Superior temporal gyrus (tissue), 1 donor: ENCODE data around the gene SPATA16.
"Not testable (repeated sequence)": the region's sequence is repeated elsewhere in the genome, so short reads cannot be mapped to it uniquely, and the experiment has no call there.

ENCODE experiments used
- DNase-seq: peaks from one replicate; pipeline ENCODE4 v3.0.0-alpha.2; 2016; ENCODE audit errors: extremely low spot score

The SPATA16 gene

DNA sequence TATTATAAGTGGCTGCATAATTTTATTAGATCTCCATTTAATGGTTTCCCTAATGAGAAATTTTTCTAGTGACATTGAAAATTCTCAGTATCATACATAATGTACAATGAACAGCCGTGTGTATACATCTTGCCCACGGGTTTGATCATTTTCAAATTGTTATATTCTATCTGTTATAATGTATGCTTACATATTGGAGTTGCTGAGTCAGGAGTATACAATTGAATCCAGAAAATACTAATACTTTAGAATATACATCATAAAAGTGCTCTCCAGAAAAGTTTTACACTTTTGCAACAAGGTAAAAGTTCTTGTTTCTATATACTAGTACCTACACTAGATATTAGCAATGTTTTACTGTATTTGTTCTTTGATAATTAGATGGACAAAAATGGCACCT, 82.8 kb downstream of the SPATA16 start:
- DNase-seq = no peak

DNA sequence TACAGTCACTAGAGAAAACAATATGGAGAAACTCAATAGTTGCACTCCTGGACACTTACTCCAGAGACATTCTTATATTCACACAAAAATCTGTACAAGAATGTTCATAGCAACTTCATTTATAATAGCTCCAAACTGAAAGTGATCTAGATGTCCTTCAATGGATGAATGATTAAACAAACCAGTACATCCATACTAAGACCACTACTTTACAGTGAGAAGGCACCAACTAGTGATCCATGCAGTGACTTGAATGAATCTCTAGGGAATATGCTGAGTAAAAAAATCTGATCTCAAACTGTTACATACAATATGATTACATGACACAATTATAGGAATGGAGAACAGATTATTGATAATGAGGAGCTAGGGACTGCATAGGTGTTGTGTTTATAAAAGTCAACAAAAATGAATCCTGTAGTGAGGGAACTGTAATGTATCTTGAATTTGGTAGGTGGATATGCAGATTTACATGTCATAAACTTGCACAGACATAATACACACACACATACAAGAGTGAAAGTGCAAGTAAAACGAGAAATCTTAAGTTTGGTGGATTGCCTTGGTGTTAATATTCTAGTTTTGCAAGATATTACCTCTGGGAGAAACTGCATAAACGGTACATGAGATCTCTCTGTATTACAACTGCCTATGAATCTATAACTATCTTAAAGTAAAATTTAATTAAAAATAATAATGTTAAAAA, 85.7 kb downstream of the SPATA16 start:
- no peak for DNase-seq

GRCh38 chr3:173049360-173049759, 91.7 kb downstream of the SPATA16 start:
- DNase-seq = no peak

DNA sequence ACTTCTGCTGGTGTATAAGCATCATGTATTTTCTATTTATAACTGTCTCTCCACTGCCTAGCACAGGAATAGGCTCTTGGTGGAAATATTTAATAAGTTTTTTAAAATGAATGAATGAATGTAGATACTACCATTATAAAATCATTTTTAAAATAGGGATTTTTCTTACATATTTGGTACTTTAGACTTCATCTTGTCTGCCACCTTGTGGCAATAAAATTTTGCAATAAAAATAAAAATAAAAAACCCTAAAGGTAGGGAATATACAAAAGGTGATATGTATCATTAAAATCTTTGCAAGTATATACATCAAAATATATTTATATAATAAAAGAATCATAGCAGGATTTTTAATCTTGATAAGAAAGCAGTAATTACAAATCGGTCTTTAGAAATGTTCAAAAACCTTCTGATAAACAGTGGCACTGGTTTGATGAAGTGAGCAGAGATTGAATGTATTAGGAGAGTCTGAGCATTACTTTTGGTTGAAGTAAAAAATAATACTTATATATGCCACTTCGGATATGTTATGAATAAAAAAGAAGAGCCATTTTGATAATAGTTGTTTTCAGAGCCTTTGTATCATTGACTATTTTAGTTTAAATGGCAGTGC, 95.2 kb downstream of the SPATA16 start:
- DNase-seq = peak; percentile 40

DNA sequence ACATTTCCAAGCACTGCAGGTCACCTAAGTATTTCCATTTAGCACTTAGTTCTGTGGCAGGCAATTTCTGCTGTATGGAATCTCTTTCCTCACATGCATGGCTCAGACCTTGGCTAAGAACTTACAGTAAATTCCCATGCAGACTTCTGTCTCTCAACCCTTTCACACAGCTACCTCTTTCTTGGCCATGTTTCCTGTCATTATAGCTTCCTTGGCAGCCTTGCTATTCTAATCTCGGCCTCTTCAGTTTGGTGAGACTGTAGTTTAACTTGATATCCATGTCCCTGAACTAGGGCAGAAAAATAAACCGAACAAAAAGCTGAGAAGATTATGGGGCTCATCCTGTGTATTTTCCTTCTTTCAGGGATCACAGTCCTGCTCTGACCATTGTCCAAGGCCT, 96.0 kb downstream of the SPATA16 start:
- no peak for DNase-seq

- no peak for DNase-seq
Observed at GRCh38 chr3:173043757-173044156, 97.3 kb downstream of the SPATA16 start.

DNA sequence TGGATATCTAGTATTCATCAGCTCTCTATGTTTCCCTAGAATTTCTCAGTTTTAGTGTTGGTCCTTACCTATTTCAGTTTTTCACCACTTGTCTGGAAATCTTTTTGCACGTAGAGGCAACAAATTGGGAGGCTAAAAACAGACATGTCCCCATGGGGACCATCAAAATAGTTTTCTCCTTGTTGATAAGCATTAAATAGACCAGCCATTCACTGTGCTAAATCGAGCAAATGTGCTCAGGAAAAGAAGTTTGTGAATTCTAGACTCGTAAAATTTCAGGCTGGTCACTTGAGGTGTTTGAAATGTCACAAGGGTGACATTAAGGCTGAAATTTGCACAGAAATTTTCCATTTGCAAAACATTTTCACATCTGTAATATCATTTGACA, 102.6 kb downstream of the SPATA16 start:
- DNase-seq = no peak

DNA sequence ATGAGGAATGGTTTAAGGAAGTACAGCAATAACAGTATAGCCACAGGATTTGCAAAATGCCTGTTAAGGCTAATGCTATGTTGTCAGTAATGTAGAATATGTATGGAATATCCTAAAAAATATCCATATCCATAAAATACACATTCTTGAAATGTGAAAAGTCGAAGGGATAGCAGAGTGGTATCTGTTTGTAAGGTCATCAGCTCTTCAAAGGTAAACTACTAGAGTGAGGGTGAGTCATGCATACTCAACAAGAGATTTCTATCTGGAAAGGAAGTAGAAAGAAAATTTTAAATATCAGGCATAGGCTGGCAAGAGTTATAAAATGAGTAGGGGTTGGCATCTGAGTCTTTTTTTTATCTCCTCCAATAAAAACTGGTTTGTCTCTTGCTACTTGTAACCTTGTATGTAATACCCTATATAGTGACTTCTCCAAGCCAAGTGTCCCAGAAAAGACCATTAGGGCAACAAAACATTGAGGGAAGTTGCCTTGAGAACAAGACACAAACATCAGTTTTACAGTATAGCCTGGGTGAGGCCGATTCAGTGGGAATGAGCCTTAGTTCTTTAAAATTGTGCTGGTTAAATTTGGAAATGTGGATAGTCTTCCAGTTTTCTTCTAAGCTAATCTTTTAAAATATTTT, 103.1 kb downstream of the SPATA16 start:
- DNase-seq = no peak

- no peak for DNase-seq
Observed at GRCh38 chr3:173030273-173030672, 110.8 kb downstream of the SPATA16 start.

GRCh38 chr3:173028351-173028750, 112.7 kb downstream of the SPATA16 start:
- no peak for DNase-seq

GRCh38 chr3:173027429-173027828, 113.6 kb downstream of the SPATA16 start:
- DNase-seq = no peak

- DNase-seq = no peak
Observed at GRCh38 chr3:173025941-173026340, 115.1 kb downstream of the SPATA16 start.

DNA sequence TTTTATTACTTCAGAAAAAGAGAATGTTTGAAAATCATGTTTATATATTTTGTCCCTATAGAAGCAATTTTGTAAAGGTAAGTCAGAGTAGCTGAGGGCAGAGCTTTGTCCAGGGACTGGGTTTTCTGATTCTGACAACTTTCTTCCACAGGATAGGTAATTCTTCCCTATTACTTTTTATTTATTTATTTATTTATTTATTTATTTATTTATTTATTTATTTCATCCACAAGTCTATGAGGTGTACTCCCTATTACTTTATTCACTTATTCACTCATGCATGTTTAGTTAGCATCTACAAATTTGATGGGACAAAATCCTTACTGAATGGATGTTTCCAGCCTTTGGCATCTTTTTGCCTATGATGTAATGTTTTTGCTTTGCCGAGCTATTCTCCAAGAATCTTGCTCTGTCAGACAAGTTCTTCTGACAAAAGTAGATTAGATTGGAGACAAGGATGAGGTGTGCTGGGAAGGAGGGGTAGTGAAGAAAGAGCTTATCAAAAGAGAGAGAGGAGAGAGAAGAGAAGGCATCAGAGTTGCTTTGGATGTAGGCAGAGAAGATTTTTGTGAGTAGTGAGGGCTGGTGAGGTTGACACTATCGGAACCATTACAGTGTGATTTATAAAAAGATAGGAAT, 119.4 kb downstream of the SPATA16 start:
- DNase-seq = no peak

DNA sequence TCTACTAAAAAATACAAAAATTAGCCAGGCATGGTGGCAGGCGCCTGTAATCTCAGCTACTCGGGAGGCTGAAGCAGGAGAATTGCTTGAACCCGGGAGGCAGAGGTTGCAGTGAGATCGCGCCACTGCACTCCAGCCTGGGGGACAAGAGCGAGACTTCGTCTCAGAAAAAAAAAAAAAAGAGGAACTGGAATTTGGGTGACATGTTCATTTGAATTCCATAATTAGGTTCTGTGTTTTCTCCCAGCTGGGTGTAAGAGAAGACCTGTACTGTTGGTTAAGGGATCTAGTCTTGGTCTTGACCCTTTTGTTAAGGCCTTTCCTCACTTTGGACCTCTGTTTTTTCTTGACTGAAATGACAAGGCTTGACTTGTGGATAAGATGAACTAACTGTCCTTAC, 120.9 kb downstream of the SPATA16 start:
- DNase-seq = not testable (repeated sequence)

GRCh38 chr3:173019378-173019777, 121.7 kb downstream of the SPATA16 start:
- no peak for DNase-seq

DNA sequence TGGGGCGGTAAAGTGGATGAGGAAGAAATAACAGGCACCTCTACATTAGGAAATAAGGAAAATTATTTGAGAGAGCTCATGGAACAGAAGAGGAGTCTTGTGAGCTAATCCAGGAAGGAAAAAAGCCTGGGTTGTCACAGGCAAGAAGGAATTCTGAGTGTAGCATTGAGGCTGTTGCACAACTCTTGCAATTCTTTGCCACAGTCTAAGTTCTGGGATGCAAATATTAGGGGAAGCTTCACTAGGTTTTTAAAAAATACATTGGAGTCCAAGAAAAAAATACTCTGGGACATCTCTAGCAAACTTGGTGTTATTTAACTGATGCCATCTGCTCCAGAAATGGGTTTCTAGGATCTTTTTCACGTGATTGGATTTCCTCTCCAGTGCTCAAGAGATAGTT, 122.3 kb downstream of the SPATA16 start:
- no peak for DNase-seq

DNA sequence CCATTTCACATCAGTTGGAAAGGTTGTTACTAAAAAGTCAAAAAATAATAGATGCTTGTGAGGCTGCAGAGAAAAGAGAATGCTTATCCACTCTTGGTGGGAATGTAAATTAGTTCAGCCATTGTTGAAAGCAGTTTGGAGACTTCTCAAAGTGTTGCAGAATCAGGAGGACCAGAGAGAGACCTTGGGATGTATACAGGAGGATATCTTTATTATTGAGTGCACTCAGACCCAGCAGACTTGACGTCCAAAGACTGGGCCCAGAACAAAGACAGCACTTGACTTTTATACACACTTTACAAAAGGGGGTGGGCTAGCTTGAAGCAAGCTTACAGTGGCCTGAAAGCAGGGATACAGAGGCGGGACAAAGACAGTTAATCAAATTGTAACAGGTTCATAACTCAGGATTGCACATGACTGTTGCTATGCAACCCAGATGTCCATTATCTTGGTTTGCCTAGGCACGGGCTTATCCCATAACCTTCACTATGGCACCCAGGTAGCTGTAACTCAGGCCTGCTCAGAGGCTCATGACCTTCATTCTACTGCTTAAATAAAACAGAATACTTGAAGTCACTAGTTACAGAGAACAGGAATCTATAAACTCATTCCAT, 127.7 kb downstream of the SPATA16 start:
- DNase-seq = no peak

DNA sequence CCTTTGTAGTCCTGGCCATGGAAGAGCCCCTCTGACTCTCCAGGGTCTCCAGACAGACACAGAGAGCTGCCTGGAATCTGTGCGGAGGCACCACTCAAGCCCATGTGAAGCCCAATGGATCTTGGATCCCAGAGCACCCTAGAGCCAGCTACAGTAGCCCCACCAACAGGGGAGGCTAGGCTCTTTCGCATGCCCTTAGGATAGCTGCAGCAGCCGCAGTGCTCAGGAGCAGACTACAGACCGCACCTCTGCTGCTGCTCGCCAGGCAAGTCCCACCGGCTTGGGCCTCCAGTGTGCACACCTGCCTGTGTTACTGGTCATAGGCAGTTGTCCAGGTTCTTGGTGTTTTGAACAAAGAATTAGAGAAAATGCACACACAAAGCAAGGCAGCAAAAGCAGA, 131.6 kb downstream of the SPATA16 start:
- no peak for DNase-seq

DNA sequence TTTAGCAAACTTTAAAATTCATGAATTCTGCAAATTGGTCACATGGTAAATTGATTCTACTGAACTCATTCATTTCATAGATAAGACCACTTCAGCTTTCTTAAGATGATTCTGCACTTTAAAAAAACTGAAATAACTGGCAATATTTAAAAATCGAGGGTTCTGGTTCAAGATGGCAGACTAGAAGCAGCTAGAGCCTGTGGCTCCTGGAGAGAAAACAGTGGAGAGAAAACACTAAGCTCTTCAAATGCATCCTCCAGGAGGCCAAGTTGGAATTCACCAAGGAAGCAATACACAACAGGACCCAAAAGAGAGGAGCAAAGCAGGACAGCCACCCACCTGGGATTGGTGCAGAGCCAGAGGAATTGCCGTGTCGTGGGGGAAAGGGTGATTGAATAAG, 132.1 kb downstream of the SPATA16 start:
- DNase-seq = no peak

DNA sequence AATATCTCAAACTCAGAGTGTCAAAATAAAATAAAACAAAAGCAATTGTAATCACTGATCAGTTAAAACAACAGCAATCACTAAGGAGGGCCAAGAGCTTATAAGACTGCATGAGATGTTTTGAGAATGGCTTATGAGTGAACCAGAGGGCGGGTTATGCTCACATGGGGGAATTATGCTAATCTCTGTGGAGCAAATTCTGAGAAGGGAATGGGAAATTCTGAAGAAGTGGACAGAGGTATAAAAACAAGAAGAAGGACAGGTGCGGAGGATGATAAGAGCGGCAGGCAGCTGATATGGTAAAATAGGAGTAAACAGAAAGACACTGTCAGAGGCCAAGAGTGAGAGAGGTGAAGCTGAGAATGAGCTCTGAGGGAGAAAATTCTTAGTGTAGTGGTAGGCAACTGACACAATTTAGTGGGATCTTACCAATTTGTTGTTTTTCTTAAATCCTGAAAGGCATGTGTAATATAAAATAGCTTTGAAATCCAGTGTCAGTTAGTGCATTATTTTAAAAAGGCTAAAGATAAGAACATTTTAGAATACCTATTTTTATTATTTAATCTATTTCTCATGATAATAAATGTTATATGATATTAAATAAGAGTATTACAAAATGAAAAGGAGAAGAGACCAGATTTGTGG, 133.8 kb downstream of the SPATA16 start:
- no peak for DNase-seq

DNA sequence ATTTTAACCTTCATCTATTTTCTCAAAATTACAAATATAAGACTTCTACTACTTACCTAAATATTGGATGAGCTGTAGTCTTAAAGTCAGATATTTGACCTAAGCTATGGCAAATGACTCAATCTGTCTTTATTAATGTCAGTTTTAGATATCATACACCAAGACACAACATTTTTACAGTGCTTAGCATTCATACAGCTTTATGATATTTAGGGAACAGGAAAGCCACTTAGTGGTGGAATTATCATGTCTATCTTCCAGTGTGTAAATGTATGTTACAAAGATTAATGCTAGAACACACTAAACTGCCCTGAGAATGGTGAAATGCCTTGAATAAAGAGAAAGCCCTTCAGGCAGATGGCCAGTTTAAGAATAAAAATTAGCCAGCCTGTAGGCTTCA, 135.0 kb downstream of the SPATA16 start:
- no peak for DNase-seq

DNA sequence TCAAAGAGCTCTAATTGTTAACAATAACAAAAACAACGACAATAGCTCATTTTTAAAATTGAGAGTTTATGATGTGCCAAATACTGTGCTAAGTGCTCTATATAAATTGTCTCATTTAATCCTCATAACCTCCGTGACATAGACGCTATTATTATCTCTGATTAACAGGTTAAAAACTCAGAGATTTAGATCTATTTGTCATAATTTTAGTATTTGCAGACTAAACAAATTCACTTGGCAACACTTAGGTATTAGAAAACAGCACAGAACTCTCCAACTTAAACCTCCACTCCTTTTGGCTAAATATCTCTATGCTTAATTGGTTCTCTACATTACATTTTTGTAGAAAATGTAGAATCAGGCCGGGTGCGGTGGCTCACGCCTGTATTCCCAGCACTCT, 136.4 kb downstream of the SPATA16 start:
- DNase-seq = no peak
